ENCODE results near the gene CCDC7.

The CCDC7 gene

GRCh38 chr10:32846974-32847373 is 401.0 kb downstream of the CCDC7 start:
- no peak for ATAC-seq
- TF ChIP-seq POU6F1 (CRISPR knock-in tag; IDR thresholded peaks at IDR 0.05; ENCODE audit: borderline replicate concordance, low read depth) = no peak
- TF ChIP-seq ZC3H10 (CRISPR knock-in tag; IDR thresholded peaks at IDR 0.05) = no peak
- TF ChIP-seq OSR1 (CRISPR knock-in tag; IDR thresholded peaks at IDR 0.05) = no peak
- no peak for TF ChIP-seq ESRRG (CRISPR knock-in tag; IDR thresholded peaks at IDR 0.05)
- TF ChIP-seq TCF4 (CRISPR knock-in tag; IDR thresholded peaks at IDR 0.05; ENCODE audit: borderline replicate concordance) = no peak
- no peak for TF ChIP-seq BACH2 (CRISPR knock-in tag; IDR thresholded peaks at IDR 0.05; ENCODE audit: borderline replicate concordance)
- no peak for TF ChIP-seq PATZ1 (CRISPR knock-in tag; IDR thresholded peaks at IDR 0.05; ENCODE audit: borderline replicate concordance)
- TF ChIP-seq CREB5 (CRISPR knock-in tag; IDR thresholded peaks at IDR 0.05; ENCODE audit: low read depth) = no peak
- TF ChIP-seq ZFP3 (CRISPR knock-in tag; IDR thresholded peaks at IDR 0.05) = no peak
- TF ChIP-seq ZNF8 (CRISPR knock-in tag; IDR thresholded peaks at IDR 0.05) = no peak
- no peak for TF ChIP-seq TOX (CRISPR knock-in tag; IDR thresholded peaks at IDR 0.05; ENCODE audit: borderline replicate concordance)
- no peak for TF ChIP-seq PPARA (CRISPR knock-in tag; IDR thresholded peaks at IDR 0.05; ENCODE audit: borderline replicate concordance)
- no peak for TF ChIP-seq GLIS3 (CRISPR knock-in tag; IDR thresholded peaks at IDR 0.05)
- no peak for TF ChIP-seq ZFP30 (CRISPR knock-in tag; IDR thresholded peaks at IDR 0.05)
- no peak for TF ChIP-seq ZNF70 (CRISPR knock-in tag; IDR thresholded peaks at IDR 0.05)
- TF ChIP-seq ARNTL (CRISPR knock-in tag; IDR thresholded peaks at IDR 0.05; ENCODE audit: borderline replicate concordance, low read depth) = no peak
- no peak for TF ChIP-seq ZNF565 (CRISPR knock-in tag; conservative IDR thresholded peaks at IDR 0.05; ENCODE audit: low read depth)
- no peak for TF ChIP-seq SNAI2 (CRISPR knock-in tag; IDR thresholded peaks at IDR 0.05)
- TF ChIP-seq ISL1 (CRISPR knock-in tag; IDR thresholded peaks at IDR 0.05) = no peak

GRCh38 chr10:32851301-32851700 is 405.4 kb downstream of the CCDC7 start:
- TF ChIP-seq ZNF8 (CRISPR knock-in tag; IDR thresholded peaks at IDR 0.05) (no peak), TSHZ2 (CRISPR knock-in tag; IDR thresholded peaks at IDR 0.05) (no peak), PATZ1 (CRISPR knock-in tag; IDR thresholded peaks at IDR 0.05; ENCODE audit: borderline replicate concordance) (no peak), OSR1 (CRISPR knock-in tag; IDR thresholded peaks at IDR 0.05) (no peak), ARNTL (CRISPR knock-in tag; IDR thresholded peaks at IDR 0.05; ENCODE audit: borderline replicate concordance, low read depth) (no peak), ZFP30 (CRISPR knock-in tag; IDR thresholded peaks at IDR 0.05) (no peak), RARB (CRISPR knock-in tag; IDR thresholded peaks at IDR 0.05) (no peak), POU6F1 (CRISPR knock-in tag; IDR thresholded peaks at IDR 0.05; ENCODE audit: borderline replicate concordance, low read depth) (no peak), CSDC2 (CRISPR knock-in tag; IDR thresholded peaks at IDR 0.05) (no peak), ZNF70 (CRISPR knock-in tag; IDR thresholded peaks at IDR 0.05) (no peak), TOX (CRISPR knock-in tag; IDR thresholded peaks at IDR 0.05; ENCODE audit: borderline replicate concordance) (no peak), GLIS3 (CRISPR knock-in tag; IDR thresholded peaks at IDR 0.05) (no peak), TCF4 (CRISPR knock-in tag; IDR thresholded peaks at IDR 0.05; ENCODE audit: borderline replicate concordance) (no peak), BACH2 (CRISPR knock-in tag; IDR thresholded peaks at IDR 0.05; ENCODE audit: borderline replicate concordance) (no peak), CSRNP3 (CRISPR knock-in tag; IDR thresholded peaks at IDR 0.05) (no peak), SNAI2 (CRISPR knock-in tag; IDR thresholded peaks at IDR 0.05) (no peak), ZFP3 (CRISPR knock-in tag; IDR thresholded peaks at IDR 0.05) (no peak)
- no peak for ATAC-seq
